Tibial nerve (tissue), 4 donors: ENCODE data around the gene CFAP20DC. TPM values are rescaled to one million over a fixed set of nuclear protein-coding genes. Genes with fewer than 3 reads are reported as not detected.

Experiments used
- DNase-seq, 2 donors: peaks; one replicate each; pipeline ENCODE4 v3.0.0-alpha.2; 2019; ENCODE audit warnings: low spot score in 2 of 2
- H3K27ac ChIP-seq, 4 donors: fragments of 200-600 bp; sonication (generic) in 3 of 4; one replicate each; pipeline ENCODE4 v1.5.1; 2017 to 2019; ENCODE audit warnings: mild to moderate bottlenecking in 1 of 4
- H3K27me3 ChIP-seq, 2 donors: fragments of 200-600 bp; sonication (generic) in 1 of 2; one replicate each; pipeline versions ENCODE4 v1.5.1 to v1.6.0; 2017 to 2019
- H3K36me3 ChIP-seq, 3 donors: fragments of 200-600 bp; sonication (generic); one replicate each; pipeline ENCODE4 v1.5.1; 2018 to 2019
- H3K4me1 ChIP-seq, 4 donors: fragments of 200-600 bp; sonication (generic) in 3 of 4; one replicate each; pipeline ENCODE4 v1.5.1; 2017 to 2019
- H3K4me3 ChIP-seq, 4 donors: fragments of 200-600 bp; sonication (generic) in 3 of 4; one replicate each; pipeline ENCODE4 v1.5.1; 2017 to 2019; ENCODE audit warnings: mild to moderate bottlenecking in 1 of 4, moderate library complexity in 1 of 4
- H3K9me3 ChIP-seq, 4 donors: fragments of 200-600 bp; sonication (generic) in 3 of 4; one replicate each; pipeline ENCODE4 v1.5.1; 2017 to 2019
- EP300 ChIP-seq, 2 donors: sonication (generic); formaldehyde crosslinking; IDR thresholded peaks; one replicate each; pipeline ENCODE4 v1.6.1; 2017; ENCODE audit warnings: antibody characterized with exemption in 2 of 2, mild to moderate bottlenecking in 1 of 2
- POLR2A ChIP-seq, 2 donors: fragments of 450-650 bp; IDR thresholded peaks; one replicate each; pipeline ENCODE4 v1.6.1; 2017; ENCODE audit warnings: antibody characterized with exemption in 2 of 2, mild to moderate bottlenecking in 2 of 2, moderate library complexity in 2 of 2
- WGBS, 2 donors: methylation state at CpG; one replicate each; pipeline ENCODE4 v1.1.5; 2018; 5-methylcytosine and 5-hydroxymethylcytosine counted together
- total RNA-seq, 4 donors: library from RNA; depleted of rRNA; stranded (reverse); fragments of >200 nt; gene quantifications; one replicate each; pipeline ENCODE4 v1.1.0, GENCODE V29; 2016
- TF ChIP-seq, protein P1 (sequence below), 5 experiments: fragments of 200-600 bp in 3 of 5; fragments of 450-650 bp in 2 of 5; sonication (generic) in 3 of 5; IDR thresholded peaks; one replicate each; pipeline ENCODE4 v1.5.1; 2016 to 2019; ENCODE audit warnings: antibody characterized with exemption in 5 of 5, mild to moderate bottlenecking in 3 of 5, moderate library complexity in 2 of 5

The CFAP20DC gene
- total RNA-seq, 4 donors from 2014 or later: 1.3 to 2.0 (median 1.7) TPM

GRCh38 chr3:58840949-58841348 is 208.9 kb downstream of the CFAP20DC start:
- Histone ChIP-seq H3K27ac (no peak overlapping the region), H3K9me3 (no peaks in the 10 kb centered on the region), H3K36me3 (no peaks in the 10 kb centered on the region), H3K27me3 (no peaks in the 10 kb centered on the region), H3K4me3 (no peak overlapping the region), H3K4me1 (no peaks in the 10 kb centered on the region)
- TF ChIP-seq POLR2A (IDR thresholded peaks at IDR 0.05): no peak
- no peak for TF ChIP-seq EP300 (IDR thresholded peaks at IDR 0.05)
- TF ChIP-seq, protein P1, sequence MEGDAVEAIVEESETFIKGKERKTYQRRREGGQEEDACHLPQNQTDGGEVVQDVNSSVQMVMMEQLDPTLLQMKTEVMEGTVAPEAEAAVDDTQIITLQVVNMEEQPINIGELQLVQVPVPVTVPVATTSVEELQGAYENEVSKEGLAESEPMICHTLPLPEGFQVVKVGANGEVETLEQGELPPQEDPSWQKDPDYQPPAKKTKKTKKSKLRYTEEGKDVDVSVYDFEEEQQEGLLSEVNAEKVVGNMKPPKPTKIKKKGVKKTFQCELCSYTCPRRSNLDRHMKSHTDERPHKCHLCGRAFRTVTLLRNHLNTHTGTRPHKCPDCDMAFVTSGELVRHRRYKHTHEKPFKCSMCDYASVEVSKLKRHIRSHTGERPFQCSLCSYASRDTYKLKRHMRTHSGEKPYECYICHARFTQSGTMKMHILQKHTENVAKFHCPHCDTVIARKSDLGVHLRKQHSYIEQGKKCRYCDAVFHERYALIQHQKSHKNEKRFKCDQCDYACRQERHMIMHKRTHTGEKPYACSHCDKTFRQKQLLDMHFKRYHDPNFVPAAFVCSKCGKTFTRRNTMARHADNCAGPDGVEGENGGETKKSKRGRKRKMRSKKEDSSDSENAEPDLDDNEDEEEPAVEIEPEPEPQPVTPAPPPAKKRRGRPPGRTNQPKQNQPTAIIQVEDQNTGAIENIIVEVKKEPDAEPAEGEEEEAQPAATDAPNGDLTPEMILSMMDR (IDR thresholded peaks at IDR 0.05): no peak
- no peak for DNase-seq

DNA sequence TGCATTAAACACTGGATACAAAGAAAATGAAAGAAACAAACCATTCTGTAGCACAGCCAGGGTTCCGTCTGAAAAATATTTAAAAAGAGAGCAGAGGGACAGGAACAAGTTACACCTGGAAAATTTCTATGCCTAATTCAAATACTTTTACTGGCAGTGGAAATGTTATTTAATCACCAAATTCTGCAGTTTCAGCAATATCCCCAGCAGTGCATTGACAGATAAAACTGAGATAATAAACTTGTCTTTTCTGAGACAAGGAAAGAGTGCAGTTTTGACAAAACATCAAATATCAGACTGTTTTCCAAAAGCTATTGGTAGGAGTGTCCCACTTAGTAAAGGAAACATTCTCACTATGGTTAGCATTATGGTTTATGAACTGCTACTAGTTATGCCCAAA is 209.9 kb downstream of the CFAP20DC start:
- WGBS, 2 donors: 79 to 89% methylated on average over 1 of the region's 1 CpG
- no peak for DNase-seq
- Histone ChIP-seq H3K27me3 (no peaks in the 10 kb centered on the region), H3K4me1 (no peaks in the 10 kb centered on the region), H3K27ac (no peak overlapping the region), H3K9me3 (no peaks in the 10 kb centered on the region), H3K36me3 (no peaks in the 10 kb centered on the region), H3K4me3 (no peak overlapping the region)
- TF ChIP-seq, protein P1 (IDR thresholded peaks at IDR 0.05): no peak
- TF ChIP-seq POLR2A (IDR thresholded peaks at IDR 0.05) (no peak), EP300 (IDR thresholded peaks at IDR 0.05) (no peak)

GRCh38 chr3:58839187-58839586 is 210.6 kb downstream of the CFAP20DC start:
- H3K4me3 ChIP-seq: no peak overlapping the region

DNA sequence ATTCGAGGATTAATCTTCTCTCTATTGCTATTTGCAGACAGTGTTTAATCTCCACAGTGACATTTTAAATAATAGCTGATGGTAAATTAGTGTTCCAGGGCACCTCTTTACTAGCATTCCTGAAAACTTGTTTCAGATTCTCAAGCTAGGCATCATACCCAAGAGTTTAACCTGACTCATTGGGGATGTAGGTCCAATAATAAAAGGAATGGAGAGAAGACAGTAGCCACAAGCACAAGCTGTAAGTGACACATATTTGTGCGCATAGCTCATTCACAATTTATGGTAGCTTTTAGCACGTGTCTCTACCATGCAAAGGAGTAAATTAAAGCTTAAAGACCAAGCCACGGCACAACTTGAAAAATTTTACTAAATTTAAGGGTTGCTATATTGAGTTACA is 212.0 kb downstream of the CFAP20DC start:
- Histone ChIP-seq H3K4me3 (no peak overlapping the region), H3K9me3 (no peaks in the 10 kb centered on the region), H3K36me3 (no peaks in the 10 kb centered on the region), H3K4me1 (no peaks in the 10 kb centered on the region), H3K27ac (no peak overlapping the region), H3K27me3 (no peaks in the 10 kb centered on the region)
- TF ChIP-seq, protein P1 (IDR thresholded peaks at IDR 0.05): no peak
- TF ChIP-seq POLR2A (IDR thresholded peaks at IDR 0.05) (no peak), EP300 (IDR thresholded peaks at IDR 0.05) (no peak)
- 80 to 81% methylated on average over 4 of the region's 4 CpGs for WGBS, 2 donors
- no peak for DNase-seq

More at GRCh38 chr3:58839187-58839586, 210.6 kb downstream of the CFAP20DC start:
- Histone ChIP-seq H3K27me3 (no peaks in the 10 kb centered on the region), H3K9me3 (no peaks in the 10 kb centered on the region), H3K27ac (no peak overlapping the region), H3K36me3 (no peaks in the 10 kb centered on the region), H3K4me1 (no peaks in the 10 kb centered on the region)
- TF ChIP-seq POLR2A (IDR thresholded peaks at IDR 0.05): no peak
- TF ChIP-seq, protein P1 (IDR thresholded peaks at IDR 0.05): no peak
- TF ChIP-seq EP300 (IDR thresholded peaks at IDR 0.05): no peak
- no peak for DNase-seq

DNA sequence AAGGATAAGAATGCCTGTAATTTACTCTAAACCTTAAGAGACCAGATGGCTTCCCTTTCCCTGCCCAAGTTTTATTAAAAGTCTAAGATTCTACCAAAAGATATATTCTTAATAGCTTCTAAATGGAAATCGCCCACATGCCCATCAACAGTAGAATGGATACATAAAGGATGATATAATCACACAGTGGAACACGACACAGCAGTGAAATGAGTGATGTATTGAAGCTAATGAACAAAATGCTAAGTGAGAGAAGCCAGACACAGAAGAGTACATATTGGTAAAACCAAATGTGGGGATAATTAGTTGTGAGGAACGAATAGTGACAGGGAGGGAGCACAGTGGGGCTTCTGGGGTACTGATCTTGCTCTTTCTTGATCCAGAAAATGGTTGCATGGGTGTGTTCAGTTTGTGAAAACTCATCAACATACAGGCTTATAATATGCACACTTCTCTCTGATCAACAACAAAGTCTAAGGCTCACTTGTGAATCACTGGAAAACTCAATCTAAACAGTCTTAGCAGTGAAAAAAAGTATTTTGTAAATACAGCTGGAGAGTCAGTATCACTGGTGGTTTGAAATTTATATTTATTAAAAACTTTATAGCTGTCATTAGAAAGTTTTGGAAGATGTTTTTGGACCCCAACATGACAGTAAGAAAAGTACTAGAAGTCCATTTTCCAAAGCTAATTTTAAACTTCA is 212.5 kb downstream of the CFAP20DC start:
- Histone ChIP-seq H3K9me3 (no peaks in the 10 kb centered on the region), H3K27me3 (no peaks in the 10 kb centered on the region), H3K27ac (no peak overlapping the region), H3K36me3 (no peaks in the 10 kb centered on the region), H3K4me1 (no peaks in the 10 kb centered on the region), H3K4me3 (no peak overlapping the region)
- no peak for DNase-seq
- 86 to 98% methylated on average over 3 of the region's 3 CpGs for WGBS, 2 donors
- no peak for TF ChIP-seq POLR2A (IDR thresholded peaks at IDR 0.05)
- TF ChIP-seq, protein P1 (IDR thresholded peaks at IDR 0.05): no peak
- TF ChIP-seq EP300 (IDR thresholded peaks at IDR 0.05): no peak
